GM12864 (cell line): ENCODE measurements around the gene MAST1.

ENCODE experiments used
- DNase-seq: peaks from one replicate; pipeline ENCODE4 v3.0.0-alpha.2; 2011; ENCODE audit warnings: low read depth
- H3K4me3 ChIP-seq: 2 replicates; pipeline ENCODE4 v1.5.1; 2011; ENCODE audit warnings: mild to moderate bottlenecking, low read depth, low read length, control low read depth
- CTCF ChIP-seq: IDR thresholded peaks from 2 replicates; pipeline ENCODE4 v1.5.1; 2011; ENCODE audit warnings: low read depth, mild to moderate bottlenecking, moderate library complexity, low read length, control low read depth, inconsistent platforms; ENCODE audit errors: missing control alignments

The MAST1 gene

GRCh38 chr19:12922959-12923358 lies 84.6 kb downstream of the MAST1 start:
- H3K4me3 ChIP-seq: no peak overlapping the region
- TF ChIP-seq CTCF: no peak
- no peak for DNase-seq
